ENCODE results near the gene PLPP1. TPM values are rescaled to one million over a fixed set of nuclear protein-coding genes. Genes with fewer than 3 reads are reported as not detected.
"Not testable (repeated sequence)": the region's sequence is repeated elsewhere in the genome, so short reads cannot be mapped to it uniquely, and the experiment has no call there.

Gene PLPP1
- total RNA-seq, 1 donor from 2014 or later = 33.6 TPM

GRCh38 chr5:55546947-55547346, 12.2 kb upstream of the PLPP1 start:
- no peak for DNase-seq (ENCODE audit: extremely low read depth, low read depth, low spot score)

- DNase-seq (ENCODE audit: extremely low read depth, low read depth, low spot score) = no peak
Measured at GRCh38 chr5:55544341-55544740, 9.6 kb upstream of the PLPP1 start.

GRCh38 chr5:55541056-55541635, 6.4 kb upstream of the PLPP1 start:
- no peak for DNase-seq (ENCODE audit: extremely low read depth, low read depth, low spot score)

- DNase-seq (ENCODE audit: extremely low read depth, low read depth, low spot score) = no peak
Measured at GRCh38 chr5:55540525-55540924, 5.8 kb upstream of the PLPP1 start.

- DNase-seq (ENCODE audit: extremely low read depth, low read depth, low spot score) = no peak
Measured at GRCh38 chr5:55540024-55540423, 5.3 kb upstream of the PLPP1 start.

GRCh38 chr5:55538661-55539060, 3.9 kb upstream of the PLPP1 start:
- no peak for DNase-seq (ENCODE audit: extremely low read depth, low read depth, low spot score)

GRCh38 chr5:55537315-55537714, 2.6 kb upstream of the PLPP1 start:
- DNase-seq (ENCODE audit: extremely low read depth, low read depth, low spot score) = not testable (repeated sequence)

GRCh38 chr5:55535199-55535905, 588 bp upstream of the PLPP1 start:
- no peak for DNase-seq (ENCODE audit: extremely low read depth, low read depth, low spot score)

- DNase-seq (ENCODE audit: extremely low read depth, low read depth, low spot score) = no peak
Measured at GRCh38 chr5:55533521-55534435, 986 bp downstream of the PLPP1 start.

- DNase-seq (ENCODE audit: extremely low read depth, low read depth, low spot score) = no peak
Measured at GRCh38 chr5:55530669-55531068, 4.1 kb downstream of the PLPP1 start.

GRCh38 chr5:55524816-55525215, 9.9 kb downstream of the PLPP1 start:
- no peak for DNase-seq (ENCODE audit: extremely low read depth, low read depth, low spot score)

- DNase-seq (ENCODE audit: extremely low read depth, low read depth, low spot score) = no peak
Measured at GRCh38 chr5:55523293-55523692, 11.5 kb downstream of the PLPP1 start.

GRCh38 chr5:55521881-55522280, 12.9 kb downstream of the PLPP1 start:
- no peak for DNase-seq (ENCODE audit: extremely low read depth, low read depth, low spot score)

GRCh38 chr5:55520117-55520839, 14.5 kb downstream of the PLPP1 start:
- DNase-seq (ENCODE audit: extremely low read depth, low read depth, low spot score) = no peak

- no peak for DNase-seq (ENCODE audit: extremely low read depth, low read depth, low spot score)
Measured at GRCh38 chr5:55518831-55519390, 15.9 kb downstream of the PLPP1 start.

GRCh38 chr5:55517804-55518203, 17.0 kb downstream of the PLPP1 start:
- no peak for DNase-seq (ENCODE audit: extremely low read depth, low read depth, low spot score)

GRCh38 chr5:55511010-55511409, 23.8 kb downstream of the PLPP1 start:
- no peak for DNase-seq (ENCODE audit: extremely low read depth, low read depth, low spot score)

- no peak for DNase-seq (ENCODE audit: extremely low read depth, low read depth, low spot score)
Measured at GRCh38 chr5:55510523-55510880, 24.3 kb downstream of the PLPP1 start.

- no peak for DNase-seq (ENCODE audit: extremely low read depth, low read depth, low spot score)
Measured at GRCh38 chr5:55509796-55510522, 24.8 kb downstream of the PLPP1 start.

GRCh38 chr5:55509097-55509496, 25.7 kb downstream of the PLPP1 start:
- no peak for DNase-seq (ENCODE audit: extremely low read depth, low read depth, low spot score)

All from glomerular endothelial cell (primary cell).